OCI-LY7 (cell line): ENCODE data around the gene CFHR1.

Source experiments
- CTCF ChIP-seq: fragments of 200-600 bp; sonication (generic); conservative IDR thresholded peaks from 2 replicates; pipeline ENCODE4 v1.5.1; 2014; ENCODE audit warnings: mild to moderate bottlenecking, antibody characterized with exemption, low read length, moderate library complexity, mixed read lengths
- EZH2phosphoT487 ChIP-seq: fragments of 200-600 bp; sonication (generic); IDR thresholded peaks from 2 replicates; pipeline ENCODE4 v1.6.1; 2018; ENCODE audit warnings: low read depth, borderline replicate concordance, mild to moderate bottlenecking, mixed run types, antibody characterized with exemption, low read length, moderate library complexity, mixed read lengths

GRCh38 chr1:196773713-196774112 lies 45.8 kb upstream of the CFHR1 start:
- TF ChIP-seq CTCF (no peak), EZH2phosphoT487 (no peak)
